HG03354 (cell line): ENCODE results near the gene NYNRIN.

ENCODE experiments used
- ATAC-seq: cut with Tn5 transposase; IDR thresholded peaks from one replicate; pipeline ENCODE4 v1.9.1; 2021; ENCODE audit warnings: mild to moderate bottlenecking; ENCODE audit not compliant: unreplicated experiment, poor library complexity, severe bottlenecking

Gene NYNRIN

GRCh38 chr14:24429395-24430142 lies 30.8 kb downstream of the NYNRIN start, which contains the start of the genes CBLN3 and KHNYN:
TSS of gene CBLN3 (minus strand) at chr14:24429668. CDS start at chr14:24429054, 614 bp downstream.
TSS of gene KHNYN (plus strand) at chr14:24429954. CDS start at chr14:24430731, 777 bp downstream.
- peak; percentile 86 for ATAC-seq

GRCh38 chr14:24430143-24430681 lies 31.4 kb downstream of the NYNRIN start:
- ATAC-seq, result peak; percentile 59

- ATAC-seq, result peak; percentile 45
Observed at GRCh38 chr14:24430682-24431568, 32.1 kb downstream of the NYNRIN start.

GRCh38 chr14:24431569-24432258 lies 32.9 kb downstream of the NYNRIN start:
- peak; percentile 60 for ATAC-seq

GRCh38 chr14:24432259-24433131 lies 33.7 kb downstream of the NYNRIN start:
- ATAC-seq, result no peak

GRCh38 chr14:24434036-24434435 lies 35.2 kb downstream of the NYNRIN start:
- ATAC-seq, result no peak

- no peak for ATAC-seq
Observed at GRCh38 chr14:24434676-24435075, 35.9 kb downstream of the NYNRIN start.

GRCh38 chr14:24435192-24435810 lies 36.5 kb downstream of the NYNRIN start:
- ATAC-seq, result no peak

GRCh38 chr14:24435998-24436354 lies 37.2 kb downstream of the NYNRIN start:
- no peak for ATAC-seq

- peak; percentile 52 for ATAC-seq
Observed at GRCh38 chr14:24436355-24437019, 37.7 kb downstream of the NYNRIN start.

GRCh38 chr14:24437020-24437735 lies 38.4 kb downstream of the NYNRIN start:
- no peak for ATAC-seq

- no peak for ATAC-seq
Observed at GRCh38 chr14:24437736-24438067, 38.9 kb downstream of the NYNRIN start.

GRCh38 chr14:24438223-24439097 lies 39.7 kb downstream of the NYNRIN start:
- no peak for ATAC-seq

GRCh38 chr14:24439257-24439656 lies 40.5 kb downstream of the NYNRIN start:
- no peak for ATAC-seq

GRCh38 chr14:24439830-24440605 lies 41.2 kb downstream of the NYNRIN start:
- no peak for ATAC-seq
